ENCODE measurements around the gene RNF213. TPM values are rescaled to one million over a fixed set of nuclear protein-coding genes. Genes with fewer than 3 reads are reported as not detected.

Gene RNF213
- total RNA-seq, 1 donor from 2014 or later: 120 TPM

DNA sequence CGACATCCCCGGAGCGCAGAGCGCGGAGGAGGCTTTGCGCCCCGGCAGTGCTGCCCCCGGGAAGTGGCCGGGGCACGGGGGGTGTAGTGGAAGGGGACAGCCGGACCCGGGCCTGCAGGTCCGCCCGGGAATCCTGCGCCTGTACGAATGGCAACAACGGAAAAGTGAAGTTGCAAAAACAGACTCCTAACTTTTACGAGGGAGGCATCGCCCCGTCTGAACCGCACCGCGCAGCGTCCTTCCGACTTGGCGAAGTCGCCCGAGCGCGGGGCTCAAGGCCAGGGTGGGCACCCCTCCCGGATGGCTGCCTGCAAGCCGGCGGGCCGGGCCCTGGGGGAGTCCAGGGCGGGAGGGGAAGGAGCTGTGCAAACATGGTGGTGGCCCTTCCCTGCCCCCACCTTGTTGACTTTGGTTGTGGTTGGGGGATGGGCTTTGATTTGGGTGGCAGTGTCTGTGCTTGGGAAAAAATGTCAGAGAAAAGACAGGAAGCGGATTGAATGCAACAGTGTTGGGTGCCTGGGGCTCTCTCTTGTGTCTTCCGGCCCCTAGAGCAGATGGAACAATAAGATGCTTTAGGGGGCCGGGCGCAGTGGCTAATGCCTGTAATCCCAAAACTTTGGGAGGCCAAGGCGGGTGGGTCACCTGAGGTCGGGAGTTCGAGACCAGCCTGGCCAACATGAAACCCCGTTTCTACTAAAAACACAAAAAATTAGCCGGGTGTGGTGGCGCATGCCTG is 675 bp downstream of the RNF213 start:
- H3K9me3 Mint-ChIP-seq (ENCODE audit: unreplicated experiment): no peaks in the 10 kb centered on the region
- Histone ChIP-seq H2AFZ (ENCODE audit: low read depth, low read length) (peak overlapping the region; percentile 69), H4K20me1 (ENCODE audit: insufficient read depth, low read length) (peaks cover 23% of the 10 kb centered on the region), H3K4me2 (ENCODE audit: low read length) (peak overlapping the region; percentile 91), H3K36me3 (ENCODE audit: insufficient read depth, low read length) (no peaks in the 10 kb centered on the region), H3K9me3 (ENCODE audit: insufficient read depth, low read depth, low read length) (no peaks in the 10 kb centered on the region), H3K79me2 (ENCODE audit: insufficient read depth, low read length) (peaks cover 6% of the 10 kb centered on the region), H3K27me3 (ENCODE audit: insufficient read depth, low read length) (no peaks in the 10 kb centered on the region), H3K27ac (ENCODE audit: low read depth, low read length) (peak overlapping the region; percentile 68), H3K4me3 (ENCODE audit: insufficient read depth, low read depth, low read length) (peak overlapping the region; percentile 81), H3K9ac (ENCODE audit: low read length) (peak overlapping the region; percentile 89), H3K4me1 (ENCODE audit: insufficient read depth, low read length) (peaks cover 7% of the 10 kb centered on the region)
- peaks cover 13% of the 10 kb centered on the region for H3K36me3 Mint-ChIP-seq (ENCODE audit: low read depth, unreplicated experiment)
- no peak for TF ChIP-seq EZH2 (IDR thresholded peaks at IDR 0.05; ENCODE audit: insufficient read depth, low read length)
- TF ChIP-seq, protein P1, sequence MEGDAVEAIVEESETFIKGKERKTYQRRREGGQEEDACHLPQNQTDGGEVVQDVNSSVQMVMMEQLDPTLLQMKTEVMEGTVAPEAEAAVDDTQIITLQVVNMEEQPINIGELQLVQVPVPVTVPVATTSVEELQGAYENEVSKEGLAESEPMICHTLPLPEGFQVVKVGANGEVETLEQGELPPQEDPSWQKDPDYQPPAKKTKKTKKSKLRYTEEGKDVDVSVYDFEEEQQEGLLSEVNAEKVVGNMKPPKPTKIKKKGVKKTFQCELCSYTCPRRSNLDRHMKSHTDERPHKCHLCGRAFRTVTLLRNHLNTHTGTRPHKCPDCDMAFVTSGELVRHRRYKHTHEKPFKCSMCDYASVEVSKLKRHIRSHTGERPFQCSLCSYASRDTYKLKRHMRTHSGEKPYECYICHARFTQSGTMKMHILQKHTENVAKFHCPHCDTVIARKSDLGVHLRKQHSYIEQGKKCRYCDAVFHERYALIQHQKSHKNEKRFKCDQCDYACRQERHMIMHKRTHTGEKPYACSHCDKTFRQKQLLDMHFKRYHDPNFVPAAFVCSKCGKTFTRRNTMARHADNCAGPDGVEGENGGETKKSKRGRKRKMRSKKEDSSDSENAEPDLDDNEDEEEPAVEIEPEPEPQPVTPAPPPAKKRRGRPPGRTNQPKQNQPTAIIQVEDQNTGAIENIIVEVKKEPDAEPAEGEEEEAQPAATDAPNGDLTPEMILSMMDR (IDR thresholded peaks at IDR 0.05; ENCODE audit: insufficient read depth, low read depth, low read length): no peak
- peaks cover 32% of the 10 kb centered on the region for H3K4me1 Mint-ChIP-seq (ENCODE audit: low read depth, unreplicated experiment)
- peak overlapping the region; percentile 98 for H3K27ac Mint-ChIP-seq (ENCODE audit: unreplicated experiment)
- H3K27me3 Mint-ChIP-seq (ENCODE audit: low read depth, unreplicated experiment): no peaks in the 10 kb centered on the region
- no peak for FAIRE-seq
- no peak for DNase-seq (ENCODE audit: low read depth)
- H3K4me3 Mint-ChIP-seq (ENCODE audit: unreplicated experiment): peak overlapping the region; percentile 99

DNA sequence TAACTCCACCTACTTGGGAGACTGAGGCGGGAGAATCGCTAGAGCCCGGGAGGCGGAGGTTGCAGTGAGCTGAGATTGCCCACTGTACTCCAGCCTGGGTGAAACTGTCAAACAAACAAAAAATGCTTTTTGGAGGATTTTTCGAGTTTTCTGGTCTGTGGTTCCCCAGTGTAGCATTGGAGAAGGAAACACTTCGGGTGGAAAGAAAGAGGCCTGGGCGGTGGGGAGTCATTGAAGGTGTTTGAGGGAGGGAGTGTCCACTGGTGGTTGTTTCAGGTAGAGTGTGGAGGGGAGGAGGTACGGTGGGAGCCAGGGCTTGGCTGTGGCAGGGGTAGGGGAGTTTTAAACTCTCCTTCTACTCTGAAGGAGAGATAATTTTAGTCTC is 1.2 kb downstream of the RNF213 start:
- peaks cover 7% of the 10 kb centered on the region for H3K4me1 ChIP-seq (ENCODE audit: insufficient read depth, low read length)
- no peaks in the 10 kb centered on the region for H3K9me3 ChIP-seq (ENCODE audit: insufficient read depth, low read depth, low read length)
- H3K4me3 ChIP-seq (ENCODE audit: insufficient read depth, low read depth, low read length): peak overlapping the region; percentile 81
- no peak overlapping the region for H3K27ac ChIP-seq (ENCODE audit: low read depth, low read length)
- no peaks in the 10 kb centered on the region for H3K27me3 ChIP-seq (ENCODE audit: insufficient read depth, low read length)
- H2AFZ ChIP-seq (ENCODE audit: low read depth, low read length): no peak overlapping the region
- FAIRE-seq: no peak
- DNase-seq (ENCODE audit: low read depth): no peak
- H3K36me3 Mint-ChIP-seq (ENCODE audit: low read depth, unreplicated experiment): peaks cover 13% of the 10 kb centered on the region
- peak overlapping the region; percentile 99 for H3K4me3 Mint-ChIP-seq (ENCODE audit: unreplicated experiment)
- peaks cover 23% of the 10 kb centered on the region for H4K20me1 ChIP-seq (ENCODE audit: insufficient read depth, low read length)
- H3K27ac Mint-ChIP-seq (ENCODE audit: unreplicated experiment): peak overlapping the region; percentile 98
- H3K79me2 ChIP-seq (ENCODE audit: insufficient read depth, low read length): peaks cover 6% of the 10 kb centered on the region
- TF ChIP-seq, protein P1 (IDR thresholded peaks at IDR 0.05; ENCODE audit: insufficient read depth, low read depth, low read length): no peak
- no peak for TF ChIP-seq EZH2 (IDR thresholded peaks at IDR 0.05; ENCODE audit: insufficient read depth, low read length)
- H3K36me3 ChIP-seq (ENCODE audit: insufficient read depth, low read length): no peaks in the 10 kb centered on the region
- peaks cover 32% of the 10 kb centered on the region for H3K4me1 Mint-ChIP-seq (ENCODE audit: low read depth, unreplicated experiment)
- no peaks in the 10 kb centered on the region for H3K9me3 Mint-ChIP-seq (ENCODE audit: unreplicated experiment)
- peak overlapping the region; percentile 91 for H3K4me2 ChIP-seq (ENCODE audit: low read length)
- H3K9ac ChIP-seq (ENCODE audit: low read length): peak overlapping the region; percentile 89
- no peaks in the 10 kb centered on the region for H3K27me3 Mint-ChIP-seq (ENCODE audit: low read depth, unreplicated experiment)

DNA sequence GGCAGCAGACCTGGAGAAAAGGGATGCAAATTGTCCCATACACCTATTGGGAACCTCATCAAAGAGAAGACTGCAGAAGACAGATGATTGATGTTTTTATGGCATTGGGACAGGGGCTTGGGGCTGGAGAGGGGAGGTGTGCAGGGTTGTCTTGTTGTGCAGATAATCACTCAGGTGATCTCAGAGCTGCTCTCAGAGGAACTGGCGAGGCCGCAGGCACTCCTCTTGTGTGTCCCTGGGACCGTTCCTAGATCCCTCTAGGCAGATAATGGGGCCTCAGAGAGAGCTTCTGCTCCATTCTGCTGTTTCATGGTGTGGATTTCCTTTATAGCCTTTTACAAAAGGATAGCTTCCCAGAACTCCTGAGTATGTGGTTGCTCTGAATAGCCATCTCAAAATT is 1.6 kb downstream of the RNF213 start:
- Mint-ChIP-seq H3K27me3 (ENCODE audit: low read depth, unreplicated experiment) (no peaks in the 10 kb centered on the region), H3K36me3 (ENCODE audit: low read depth, unreplicated experiment) (peaks cover 13% of the 10 kb centered on the region), H3K9me3 (ENCODE audit: unreplicated experiment) (no peaks in the 10 kb centered on the region), H3K4me1 (ENCODE audit: low read depth, unreplicated experiment) (peaks cover 34% of the 10 kb centered on the region), H3K4me3 (ENCODE audit: unreplicated experiment) (peak overlapping the region; percentile 99), H3K27ac (ENCODE audit: unreplicated experiment) (peak overlapping the region; percentile 98)
- Histone ChIP-seq H4K20me1 (ENCODE audit: insufficient read depth, low read length) (peaks cover 23% of the 10 kb centered on the region), H3K36me3 (ENCODE audit: insufficient read depth, low read length) (no peaks in the 10 kb centered on the region), H3K27me3 (ENCODE audit: insufficient read depth, low read length) (no peaks in the 10 kb centered on the region), H3K79me2 (ENCODE audit: insufficient read depth, low read length) (peaks cover 6% of the 10 kb centered on the region), H2AFZ (ENCODE audit: low read depth, low read length) (no peak overlapping the region), H3K27ac (ENCODE audit: low read depth, low read length) (no peak overlapping the region), H3K9me3 (ENCODE audit: insufficient read depth, low read depth, low read length) (no peaks in the 10 kb centered on the region), H3K4me2 (ENCODE audit: low read length) (peak overlapping the region; percentile 91), H3K9ac (ENCODE audit: low read length) (no peak overlapping the region), H3K4me1 (ENCODE audit: insufficient read depth, low read length) (peaks cover 7% of the 10 kb centered on the region), H3K4me3 (ENCODE audit: insufficient read depth, low read depth, low read length) (no peak overlapping the region)
- TF ChIP-seq, protein P1 (IDR thresholded peaks at IDR 0.05; ENCODE audit: insufficient read depth, low read depth, low read length): no peak
- no peak for TF ChIP-seq EZH2 (IDR thresholded peaks at IDR 0.05; ENCODE audit: insufficient read depth, low read length)
- FAIRE-seq (no peak), DNase-seq (ENCODE audit: low read depth) (no peak)
